GM18868 (cell line): ENCODE data around the gene RABGEF1.
"Not testable (repeated sequence)": the region's sequence is repeated elsewhere in the genome, so short reads cannot be mapped to it uniquely, and the experiment has no call there.

ENCODE experiments used
- ATAC-seq: cut with Tn5 transposase; IDR thresholded peaks from one replicate; pipeline ENCODE4 v1.9.1; 2021; ENCODE audit warnings: mild to moderate bottlenecking, moderate library complexity; ENCODE audit not compliant: unreplicated experiment

The RABGEF1 gene

DNA sequence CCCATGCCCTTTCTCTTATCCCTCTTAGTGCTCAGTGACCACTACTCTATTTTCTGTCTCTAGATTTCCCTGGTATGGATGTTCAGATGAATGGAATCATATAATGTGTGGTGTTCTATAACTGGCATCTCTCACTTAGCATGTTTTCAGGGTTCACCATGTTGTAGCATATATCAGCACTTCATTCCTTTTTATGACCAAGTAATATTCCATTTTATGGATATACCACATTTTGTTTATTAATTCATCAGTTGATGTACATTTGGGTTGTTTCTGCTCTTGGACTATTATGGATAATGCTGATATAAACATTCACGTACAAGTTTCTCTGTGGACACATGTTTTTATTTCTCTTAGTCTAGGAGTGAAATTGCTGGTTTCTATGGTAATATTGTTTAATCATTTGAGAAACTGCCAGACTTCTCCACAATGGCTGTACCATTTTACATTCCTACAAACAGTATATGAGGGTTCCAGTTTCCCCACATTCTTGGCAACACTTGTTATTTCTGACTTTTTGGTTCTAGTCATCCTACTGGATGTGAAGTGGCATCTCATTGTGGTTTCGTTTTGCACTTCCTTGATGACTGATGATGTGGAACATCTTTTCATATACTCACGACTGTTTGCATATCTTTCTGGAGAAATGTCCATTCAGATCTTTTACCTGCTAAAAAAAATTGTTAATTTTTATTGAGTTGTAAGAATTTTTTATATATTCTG lies 23.3 kb downstream of the RABGEF1 start:
- not testable (repeated sequence) for ATAC-seq

DNA sequence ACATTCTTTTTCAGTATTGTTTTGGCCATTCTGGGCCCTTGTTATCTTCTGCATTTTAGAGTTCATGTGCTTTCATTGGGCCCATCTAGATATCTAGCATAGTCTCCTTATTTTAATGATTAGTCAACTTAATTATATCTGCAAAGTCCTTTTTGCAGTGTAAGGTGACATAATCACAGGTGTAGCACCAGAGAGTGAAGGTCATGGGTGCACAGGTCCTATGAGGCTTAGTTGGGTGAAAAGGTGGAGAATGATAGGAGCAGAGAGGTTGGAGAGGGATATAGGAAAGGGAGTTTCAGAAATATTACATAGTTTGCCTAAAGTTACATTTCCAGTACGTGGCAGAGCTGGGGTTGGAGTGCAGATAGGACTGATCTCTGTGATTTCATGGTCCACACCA lies 24.4 kb downstream of the RABGEF1 start:
- ATAC-seq: not testable (repeated sequence)

- ATAC-seq: not testable (repeated sequence)
These were observed 24.9 kb downstream of the RABGEF1 start for GRCh38 chr7:66765322-66766025.

DNA sequence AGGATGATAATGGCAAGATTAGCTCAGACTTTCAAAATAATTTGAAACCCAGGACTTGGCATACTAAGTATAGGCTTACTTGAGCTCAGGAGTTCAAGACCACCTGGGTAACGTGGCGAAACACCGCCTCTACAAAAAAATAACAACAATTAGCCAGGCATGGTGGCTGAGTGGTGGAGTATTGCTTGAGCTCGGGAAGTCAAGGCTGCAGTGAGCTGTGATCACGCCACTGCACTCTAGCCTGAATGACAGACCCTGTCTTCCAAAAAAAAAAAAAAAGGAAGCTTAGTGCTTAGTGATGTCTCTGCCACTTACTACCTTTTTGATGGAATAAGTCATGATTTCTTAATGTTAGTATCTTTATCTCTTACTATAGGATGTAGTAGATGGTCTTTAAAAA lies 25.5 kb downstream of the RABGEF1 start:
- no peak for ATAC-seq

GRCh38 chr7:66767486-66767885 lies 27.0 kb downstream of the RABGEF1 start:
- peak; percentile 39 for ATAC-seq

DNA sequence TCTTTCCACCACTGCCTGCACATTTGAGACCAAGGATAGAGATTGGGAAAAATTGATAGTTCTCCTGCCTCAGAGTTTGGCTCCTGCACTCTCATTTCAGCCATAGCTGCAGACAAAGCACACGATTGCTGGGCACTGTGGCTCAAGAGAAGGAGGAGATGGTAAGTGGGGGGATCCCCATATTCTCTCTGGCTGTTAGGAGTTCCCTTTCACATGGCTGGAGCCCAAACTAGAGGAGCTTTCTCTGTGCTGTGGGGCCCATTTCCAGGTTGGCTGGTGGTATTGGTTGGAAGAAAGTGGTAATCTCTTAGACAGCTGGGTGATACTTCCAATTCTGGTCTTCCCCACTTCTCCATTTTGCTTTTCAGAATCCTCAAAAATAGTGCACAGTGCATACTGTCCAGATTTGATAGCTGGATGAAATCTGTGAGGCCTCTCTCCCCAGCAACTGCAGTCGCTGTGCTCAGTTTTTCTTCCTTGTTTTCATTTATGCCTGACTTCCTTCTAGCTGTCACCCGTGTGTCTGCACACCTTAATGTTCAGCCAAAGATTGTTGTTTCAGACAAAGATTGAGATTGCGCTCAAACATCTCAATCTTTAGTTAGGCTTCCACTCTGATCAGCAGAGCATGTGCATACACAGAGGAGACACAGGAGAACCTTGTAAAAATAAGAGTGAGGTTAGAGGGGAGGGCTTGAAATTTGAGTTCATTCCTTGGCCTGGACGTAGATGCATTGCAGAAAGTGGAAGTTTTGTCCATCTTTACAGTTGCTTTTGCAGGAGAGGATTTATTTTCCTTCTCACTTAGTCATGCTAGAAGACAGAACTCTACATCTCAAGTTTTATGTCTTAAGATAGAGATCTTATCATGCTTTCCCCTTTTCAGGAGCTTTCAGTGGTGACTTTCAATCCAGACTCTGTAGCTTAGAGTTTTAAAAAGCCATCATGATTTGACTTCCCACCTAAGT lies 28.6 kb downstream of the RABGEF1 start:
- peak; percentile 52 for ATAC-seq

DNA sequence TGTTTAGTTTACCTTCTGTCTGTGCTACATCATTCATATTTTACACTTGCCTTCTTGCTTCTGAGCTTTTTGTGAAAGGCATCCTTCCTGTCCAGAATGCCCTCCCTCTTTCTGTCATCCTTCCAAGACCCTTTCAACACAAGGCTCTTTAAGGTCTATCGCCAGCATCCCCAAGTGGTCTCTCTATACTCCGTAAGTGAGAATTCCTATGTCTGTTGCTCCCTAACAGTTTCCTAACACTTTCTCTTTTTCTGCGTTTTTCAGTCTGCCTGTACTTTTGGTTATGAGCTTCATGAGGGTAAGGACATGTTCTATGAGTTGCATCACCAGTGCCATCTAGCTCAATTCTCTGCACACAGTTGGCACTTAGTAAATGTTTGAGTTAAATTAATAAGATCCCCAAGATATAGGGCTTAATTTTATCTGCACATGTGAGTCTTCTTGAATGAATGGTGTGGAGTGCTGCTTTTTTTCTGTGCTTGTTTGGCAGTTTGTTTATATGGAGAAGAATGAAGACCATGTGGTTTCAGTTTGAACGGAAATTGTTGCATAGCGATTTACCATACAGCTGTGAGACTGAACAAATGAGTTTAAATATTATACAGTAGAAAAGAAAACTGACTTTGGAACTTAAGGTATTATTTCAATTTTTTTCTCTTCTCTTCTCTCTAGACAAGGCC lies 29.4 kb downstream of the RABGEF1 start:
- ATAC-seq: no peak

GRCh38 chr7:66771795-66772194 lies 31.3 kb downstream of the RABGEF1 start:
- no peak for ATAC-seq

DNA sequence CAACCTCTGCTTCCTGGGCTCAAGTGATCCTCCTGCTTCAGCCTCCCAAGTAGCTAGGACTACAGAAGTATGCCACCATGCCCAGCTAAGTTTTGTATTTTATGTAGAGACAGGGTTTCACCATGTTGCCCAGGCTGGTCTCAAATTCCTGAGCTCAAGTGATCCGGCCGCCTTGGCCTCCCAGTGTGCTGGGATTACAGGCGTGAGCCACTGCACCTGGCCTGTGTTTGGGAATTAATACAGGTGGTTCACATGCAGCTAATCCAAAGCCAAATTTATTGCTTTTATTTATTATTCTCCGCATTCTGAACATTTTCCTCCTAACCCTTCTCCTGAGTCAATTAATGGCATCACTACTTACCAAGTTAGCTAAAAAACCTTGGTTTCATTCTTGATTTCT lies 33.2 kb downstream of the RABGEF1 start:
- ATAC-seq: not testable (repeated sequence)

DNA sequence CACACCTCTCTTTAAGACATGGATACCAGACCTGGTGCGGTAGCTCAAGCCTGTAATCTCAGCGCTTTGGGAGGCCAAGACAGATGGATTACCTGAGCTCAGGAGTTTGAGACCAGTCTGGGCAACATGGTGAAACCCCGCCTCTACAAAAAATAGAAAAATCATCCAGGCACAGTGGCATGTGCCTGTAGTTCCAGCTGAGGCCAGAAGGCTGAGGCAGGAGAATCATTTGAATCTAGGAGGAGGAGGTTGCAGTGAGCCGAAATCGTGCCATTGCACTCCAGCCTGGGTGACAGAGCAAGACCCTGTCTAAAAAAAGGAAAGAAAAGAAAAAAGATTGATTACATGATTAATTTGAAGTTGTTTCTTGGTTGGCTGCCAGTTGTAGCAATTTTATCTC lies 35.9 kb downstream of the RABGEF1 start:
- ATAC-seq: not testable (repeated sequence)

GRCh38 chr7:66776800-66777442 lies 36.4 kb downstream of the RABGEF1 start:
- ATAC-seq: no peak

GRCh38 chr7:66778201-66778600 lies 37.7 kb downstream of the RABGEF1 start:
- ATAC-seq: no peak

GRCh38 chr7:66779669-66780409 lies 39.3 kb downstream of the RABGEF1 start:
- no peak for ATAC-seq

DNA sequence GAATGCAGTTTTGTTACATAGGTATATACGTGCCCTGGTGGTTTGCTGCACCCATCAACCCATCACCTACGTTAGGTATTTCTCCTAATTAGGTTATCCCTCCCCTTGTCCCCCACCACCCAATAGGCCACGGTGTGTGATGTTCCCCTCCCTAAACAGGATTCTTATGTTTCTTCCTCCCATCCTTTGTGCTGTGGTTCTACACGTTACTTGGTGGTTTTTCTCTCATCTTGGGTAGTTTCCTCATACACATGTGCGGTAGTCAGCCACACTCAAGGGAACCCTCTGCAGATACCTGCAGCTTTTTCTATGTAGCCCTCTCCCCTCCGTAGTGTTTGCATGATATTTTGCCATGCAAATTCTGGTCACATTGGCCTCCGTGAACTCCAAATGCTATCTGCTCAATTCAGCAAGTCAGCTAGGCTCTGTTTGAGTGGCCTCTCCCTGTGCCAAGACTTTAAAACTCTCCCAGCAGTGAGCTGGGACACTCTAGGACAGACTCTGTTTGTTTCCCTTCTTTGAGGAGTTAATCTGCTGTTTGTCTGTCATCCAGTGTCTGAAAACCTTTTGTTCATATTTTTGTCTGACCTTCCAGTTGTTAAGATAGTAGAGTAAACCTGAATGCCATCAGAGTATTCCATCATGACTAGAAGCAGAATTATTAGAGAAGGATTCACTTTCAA lies 41.0 kb downstream of the RABGEF1 start:
- ATAC-seq: no peak

- not testable (repeated sequence) for ATAC-seq
These were observed 42.3 kb downstream of the RABGEF1 start for GRCh38 chr7:66782875-66783274.

GRCh38 chr7:66783887-66784595 lies 43.5 kb downstream of the RABGEF1 start:
- not testable (repeated sequence) for ATAC-seq

GRCh38 chr7:66790196-66790595 lies 49.7 kb downstream of the RABGEF1 start:
- ATAC-seq: no peak

DNA sequence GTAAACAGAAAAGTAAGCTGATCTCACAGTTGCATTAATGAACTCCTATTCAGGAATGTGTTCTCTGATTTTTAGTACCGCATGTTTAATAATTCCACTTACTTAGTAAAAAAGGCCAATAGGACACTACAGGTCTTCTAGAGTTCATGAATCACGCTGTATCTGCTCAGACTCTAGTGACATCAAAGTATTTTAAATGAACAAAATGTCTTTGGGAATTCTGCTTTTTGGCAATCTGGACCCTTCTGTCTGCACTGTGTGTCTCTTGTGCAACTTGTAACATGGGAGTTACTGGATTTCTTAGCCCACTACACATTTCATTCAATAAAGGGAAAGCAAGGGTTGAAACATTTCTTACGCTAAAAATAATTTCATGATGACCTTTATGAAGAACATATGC lies 50.2 kb downstream of the RABGEF1 start:
- ATAC-seq: no peak
